HCT116 (cell line): ENCODE results near the gene GLDN. TPM values are rescaled to one million over a fixed set of nuclear protein-coding genes. Genes with fewer than 3 reads are reported as not detected.
A peak's percentile ranks its signal among the peaks of the same experiment; 100 is the strongest.

Experiments used
- ATAC-seq: fragments of 200-7000 bp; cut with Tn5 transposase; 2 replicates; pipeline ENCODE4 v1.9.1; 2020; ENCODE audit warnings: mild to moderate bottlenecking, moderate library complexity
- BruUV-seq: library from RNA; stranded (reverse); fragments of 400-500 nt; replicated peaks from 2 replicates; lab custom pipeline; 2021; lab: Mats Ljungman, UMichigan
- CTCF ChIA-PET: fragments of 300-600 bp; sonication (Branson Sonifier 250); formaldehyde crosslinking; loops from one replicate; lab custom pipeline; 2021; ENCODE audit warnings: antibody characterized with exemption; lab: Charles Lee
- POLR2A ChIA-PET: fragments of 300-600, 350-600 bp; sonication (Branson Sonifier 250); formaldehyde crosslinking; loops from one replicate; lab custom pipeline; 2021; ENCODE audit warnings: antibody characterized with exemption; lab: Charles Lee
- RAD21 ChIA-PET, 2 experiments: fragments of 300-600 bp; sonication (Branson Sonifier 250); formaldehyde crosslinking; loops; one replicate each; lab custom pipeline; 2023; ENCODE audit warnings: low total read pairs in 2 of 2; ENCODE audit not compliant: uncharacterized antibody in 2 of 2, unreplicated experiment in 2 of 2, low non-redundant PET in 1 of 2; lab: Charles Lee
- DNase-seq: peaks from one replicate; pipeline ENCODE4 v3.0.0-alpha.2; 2010; ENCODE audit warnings: low read depth, low spot score
- H2AFZ ChIP-seq: fragments of 200-600 bp; shearing (Covaris generic), sonication (generic); 2 replicates; pipeline ENCODE4 v1.6.1; 2017; ENCODE audit warnings: low read depth, mixed run types, mixed read lengths, antibody characterized with exemption, low read length; ENCODE audit not compliant: poor library complexity, severe bottlenecking
- H3K27ac ChIP-seq: 2 replicates; pipeline ENCODE4 v1.5.1; 2012; ENCODE audit warnings: low read depth, low read length
- H3K27me3 ChIP-seq: fragments of 200-600 bp; sonication (generic); 2 replicates; pipeline ENCODE4 v1.6.1; 2016; ENCODE audit warnings: mixed run types, low read length, mixed read lengths; ENCODE audit not compliant: insufficient read depth
- H3K36me3 ChIP-seq, 2 experiments: fragments of 200-500 bp in 1 of 2; fragments of 200-600 bp in 1 of 2; sonication (Bioruptor generic) in 1 of 2; sonication (generic) in 1 of 2; 2 replicates each; pipeline versions ENCODE4 v1.5.1 to v1.6.1; 2014 to 2016; ENCODE audit warnings: low read length in 2 of 2, inconsistent platforms in 1 of 2, mixed read lengths in 1 of 2, mixed run types in 1 of 2; ENCODE audit not compliant: insufficient read depth in 2 of 2, control insufficient read depth in 1 of 2
- H3K4me1 ChIP-seq, 2 experiments: fragments of 200-600 bp in 1 of 2; sonication (generic) in 1 of 2; 2 replicates each; pipeline versions ENCODE4 v1.5.1 to v1.6.1; 2012 to 2017; ENCODE audit warnings: low read length in 2 of 2, inconsistent platforms in 1 of 2, mild to moderate bottlenecking in 1 of 2, mixed read lengths in 1 of 2, mixed run types in 1 of 2, moderate library complexity in 1 of 2; ENCODE audit not compliant: insufficient read depth in 2 of 2, control insufficient read depth in 1 of 2
- H3K4me2 ChIP-seq: fragments of 200-600 bp; sonication (generic); 2 replicates; pipeline ENCODE4 v1.6.1; 2017; ENCODE audit warnings: mixed run types, low read length, mixed read lengths
- H3K4me3 ChIP-seq, 2 experiments: fragments of 200-600 bp in 1 of 2; sonication (generic) in 1 of 2; replicated peaks in 1 of 2; 2 replicates each; pipeline ENCODE4 v1.5.1; 2011 to 2016; ENCODE audit warnings: low read length in 2 of 2, control low read depth in 1 of 2, low read depth in 1 of 2, mild to moderate bottlenecking in 1 of 2, mixed read lengths in 1 of 2, mixed run types in 1 of 2
- H3K79me2 ChIP-seq: fragments of 200-600 bp; sonication (generic); 2 replicates; pipeline ENCODE4 v1.6.1; 2017; ENCODE audit warnings: mild to moderate bottlenecking, mixed run types, low read length, moderate library complexity, mixed read lengths; ENCODE audit not compliant: insufficient read depth
- H3K9ac ChIP-seq: fragments of 200-600 bp; sonication (generic); 2 replicates; pipeline ENCODE4 v1.6.1; 2016; ENCODE audit warnings: low read length, mixed read lengths
- H3K9me2 ChIP-seq: fragments of 200-600 bp; sonication (generic), shearing (Covaris generic); 2 replicates; pipeline ENCODE4 v1.6.1; 2017; ENCODE audit warnings: mixed run types, mild to moderate bottlenecking, moderate library complexity; ENCODE audit not compliant: insufficient read depth
- H3K9me3 ChIP-seq, 2 experiments: fragments of 200-500 bp in 1 of 2; fragments of 200-600 bp in 1 of 2; sonication (Bioruptor generic) in 1 of 2; sonication (generic) in 1 of 2; 2 replicates each; pipeline ENCODE4 v1.6.1; 2014 to 2017; ENCODE audit warnings: low read length in 2 of 2, mixed read lengths in 2 of 2, inconsistent platforms in 1 of 2, low read depth in 1 of 2, mild to moderate bottlenecking in 1 of 2, mixed run types in 1 of 2, moderate library complexity in 1 of 2; ENCODE audit not compliant: control insufficient read depth in 1 of 2, insufficient read depth in 1 of 2
- H4K20me1 ChIP-seq: fragments of 200-600 bp; sonication (generic), shearing (Covaris generic); 2 replicates; pipeline ENCODE4 v1.6.1; 2017; ENCODE audit warnings: mixed run types, mild to moderate bottlenecking, moderate library complexity; ENCODE audit not compliant: insufficient read depth
- ATF3 ChIP-seq: IDR thresholded peaks from 2 replicates; pipeline ENCODE4 v1.6.1; 2012
- CBX3 ChIP-seq: IDR thresholded peaks from 2 replicates; pipeline ENCODE4 v1.6.1; 2012; ENCODE audit warnings: low read depth
- CEBPB ChIP-seq: IDR thresholded peaks from 2 replicates; pipeline ENCODE4 v1.6.1; 2012; ENCODE audit warnings: low read depth
- CTCF ChIP-seq, 3 experiments: fragments of 200-600 bp in 1 of 3; sonication (generic) in 1 of 3; IDR thresholded peaks in 2 of 3; conservative IDR thresholded peaks in 1 of 3; 2 replicates each; pipeline ENCODE4 v1.5.1; 2012 to 2017; ENCODE audit warnings: low read depth in 2 of 3, low read length in 2 of 3, antibody characterized with exemption in 1 of 3, borderline replicate concordance in 1 of 3, control low read depth in 1 of 3, mild to moderate bottlenecking in 1 of 3, mixed read lengths in 1 of 3, mixed run types in 1 of 3, moderate library complexity in 1 of 3; ENCODE audit not compliant: insufficient read depth in 1 of 3
- EGR1 ChIP-seq: IDR thresholded peaks from 2 replicates; pipeline ENCODE4 v1.6.1; 2012; ENCODE audit warnings: low read depth
- ELF1 ChIP-seq: IDR thresholded peaks from 2 replicates; pipeline ENCODE4 v1.6.1; 2012; ENCODE audit warnings: low read depth, borderline replicate concordance
- EZH2 ChIP-seq: fragments of 200-600 bp; sonication (generic); IDR thresholded peaks from 2 replicates; pipeline ENCODE4 v1.6.1; 2017; ENCODE audit warnings: antibody characterized with exemption, mixed run types
- EZH2phosphoT487 ChIP-seq: fragments of 200-600 bp; IDR thresholded peaks from 2 replicates; pipeline ENCODE4 v1.6.1; 2018; ENCODE audit warnings: antibody characterized with exemption, borderline replicate concordance
- FOSL1 ChIP-seq: IDR thresholded peaks from 2 replicates; pipeline ENCODE4 v1.6.1; 2012; ENCODE audit warnings: low read depth
- JUND ChIP-seq: IDR thresholded peaks from 2 replicates; pipeline ENCODE4 v1.6.1; 2012
- POLR2AphosphoS5 ChIP-seq: IDR thresholded peaks from 2 replicates; pipeline ENCODE4 v1.6.1; 2011; ENCODE audit warnings: mild to moderate bottlenecking, low read depth, low read length, moderate library complexity
- RAD21 ChIP-seq: IDR thresholded peaks from 2 replicates; pipeline ENCODE4 v1.6.1; 2012; ENCODE audit warnings: low read depth, mild to moderate bottlenecking
- SIN3A ChIP-seq: IDR thresholded peaks from 2 replicates; pipeline ENCODE4 v1.6.1; 2012; ENCODE audit warnings: low read depth
- SP1 ChIP-seq: IDR thresholded peaks from 2 replicates; pipeline ENCODE4 v1.6.1; 2012; ENCODE audit warnings: low read depth
- SRF ChIP-seq: IDR thresholded peaks from 2 replicates; pipeline ENCODE4 v1.6.1; 2012; ENCODE audit warnings: low read depth
- YY1 ChIP-seq: IDR thresholded peaks from 2 replicates; pipeline ENCODE4 v1.6.1; 2011; ENCODE audit warnings: low read length, low read depth, moderate library complexity, mild to moderate bottlenecking; ENCODE audit not compliant: insufficient replicate concordance; ENCODE audit errors: extremely low read depth
- ZNF274 ChIP-seq: fragments of 200-500 bp; sonication (Bioruptor generic); IDR thresholded peaks from 2 replicates; pipeline ENCODE4 v1.6.1; 2014; ENCODE audit warnings: mild to moderate bottlenecking, low read depth, low read length, inconsistent platforms
- intact Hi-C: fragments of 100-400 bp; cut with micrococcal nuclease; formaldehyde crosslinking; loops from 2 replicates; pipeline ENCODE4 v1.10.0; 2022
- total RNA-seq: library from RNA; stranded (reverse); gene quantifications from one replicate; pipeline ENCODE4 v1.2.1, GENCODE V29; 2021; ENCODE audit not compliant: unreplicated experiment
- TF ChIP-seq, protein P1 (sequence below): IDR thresholded peaks from 2 replicates; pipeline ENCODE4 v1.6.1; 2011; ENCODE audit warnings: mild to moderate bottlenecking, low read length, moderate library complexity; ENCODE audit not compliant: insufficient replicate concordance; ENCODE audit errors: extremely low read depth
- TF ChIP-seq, protein P2 (sequence below): IDR thresholded peaks from 2 replicates; pipeline ENCODE4 v1.6.1; 2012

GLDN gene
- total RNA-seq, 1 experiment from 2014 or later = 3.0 TPM

GRCh38 chr15:51450001-51450400 lies 108.5 kb downstream of the GLDN start:
- intact Hi-C loops = no loop called here
- Histone ChIP-seq H3K79me2 (no peaks in the 10 kb centered on the region), H3K36me3 (peaks cover 2 to 14% of the 10 kb centered on the region in 2 experiments; a peak in 3 of 4 replicates), H3K9me2 (no peaks in the 10 kb centered on the region), H3K27ac (peak overlapping the region; percentile 63; the same call in 1 of the 2 replicates), H3K9me3 (no peaks in the 10 kb centered on the region), H2AFZ (no peak overlapping the region)
- RAD21 ChIA-PET = no interaction called here
- TF ChIP-seq RAD21 (no peak), EZH2 (no peak), SIN3A (peak; percentile 68), CBX3 (peak; percentile 83; the same call in 1 of the 2 replicates), CTCF (IDR thresholded peaks at IDR 0.05 in 2 of 3, conservative IDR thresholded peaks at IDR 0.05 in 1 of 3; ENCODE audit: borderline replicate concordance in 1 of 3, insufficient read depth in 1 of 3, low read depth in 2 of 3, low read length in 2 of 3) (no peak), SP1 (peak; percentile 82), ATF3 (no peak), YY1 (peak; percentile 53), POLR2AphosphoS5 (peak; percentile 41; the same call in 1 of the 2 replicates), SRF (peak; percentile 57; the same call in 1 of the 2 replicates), EZH2phosphoT487 (no peak), JUND (peak; percentile 86), EGR1 (no peak), ELF1 (no peak), FOSL1 (peak; percentile 89), CEBPB (peak; percentile 62; the same call in 1 of the 2 replicates), ZNF274 (no peak)
- TF ChIP-seq, protein P1, sequence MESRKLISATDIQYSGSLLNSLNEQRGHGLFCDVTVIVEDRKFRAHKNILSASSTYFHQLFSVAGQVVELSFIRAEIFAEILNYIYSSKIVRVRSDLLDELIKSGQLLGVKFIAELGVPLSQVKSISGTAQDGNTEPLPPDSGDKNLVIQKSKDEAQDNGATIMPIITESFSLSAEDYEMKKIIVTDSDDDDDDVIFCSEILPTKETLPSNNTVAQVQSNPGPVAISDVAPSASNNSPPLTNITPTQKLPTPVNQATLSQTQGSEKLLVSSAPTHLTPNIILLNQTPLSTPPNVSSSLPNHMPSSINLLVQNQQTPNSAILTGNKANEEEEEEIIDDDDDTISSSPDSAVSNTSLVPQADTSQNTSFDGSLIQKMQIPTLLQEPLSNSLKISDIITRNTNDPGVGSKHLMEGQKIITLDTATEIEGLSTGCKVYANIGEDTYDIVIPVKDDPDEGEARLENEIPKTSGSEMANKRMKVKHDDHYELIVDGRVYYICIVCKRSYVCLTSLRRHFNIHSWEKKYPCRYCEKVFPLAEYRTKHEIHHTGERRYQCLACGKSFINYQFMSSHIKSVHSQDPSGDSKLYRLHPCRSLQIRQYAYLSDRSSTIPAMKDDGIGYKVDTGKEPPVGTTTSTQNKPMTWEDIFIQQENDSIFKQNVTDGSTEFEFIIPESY = no peak
- TF ChIP-seq, protein P2, sequence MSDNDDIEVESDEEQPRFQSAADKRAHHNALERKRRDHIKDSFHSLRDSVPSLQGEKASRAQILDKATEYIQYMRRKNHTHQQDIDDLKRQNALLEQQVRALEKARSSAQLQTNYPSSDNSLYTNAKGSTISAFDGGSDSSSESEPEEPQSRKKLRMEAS = peak; percentile 69
- TF ChIP-seq, all 23 proteins: peak for 10
- H3K27me3 ChIP-seq = no peaks in the 10 kb centered on the region; the same call in 1 of the 2 replicates
- POLR2A ChIA-PET = no interaction called here
- BruUV-seq = no TSS peak
- CTCF ChIA-PET = interaction anchor here (1.2 kb wide), 1 partner anchor 48 kb away, joined by 5 read pairs; no protein-coding TSS in a partner anchor
- peak; percentile 82 for ATAC-seq
- peaks cover 26 to 60% of the 10 kb centered on the region in 2 experiments for H3K4me1 ChIP-seq
- H4K20me1 ChIP-seq = no peaks in the 10 kb centered on the region
- peak overlapping the region in 1 of 2 experiments; percentile 23; a peak in 2 of 4 replicates for H3K4me3 ChIP-seq
- peak overlapping the region; percentile 59 for H3K4me2 ChIP-seq
- peak overlapping the region; percentile 26 for H3K9ac ChIP-seq
- peak; percentile 72 for DNase-seq
